Measurements from ENCODE around the gene GOLPH3. TPM values are rescaled to one million over a fixed set of nuclear protein-coding genes. Genes with fewer than 3 reads are reported as not detected.

The GOLPH3 gene
- total RNA-seq, 1 experiment from 2014 or later, result 46.2 TPM

DNA sequence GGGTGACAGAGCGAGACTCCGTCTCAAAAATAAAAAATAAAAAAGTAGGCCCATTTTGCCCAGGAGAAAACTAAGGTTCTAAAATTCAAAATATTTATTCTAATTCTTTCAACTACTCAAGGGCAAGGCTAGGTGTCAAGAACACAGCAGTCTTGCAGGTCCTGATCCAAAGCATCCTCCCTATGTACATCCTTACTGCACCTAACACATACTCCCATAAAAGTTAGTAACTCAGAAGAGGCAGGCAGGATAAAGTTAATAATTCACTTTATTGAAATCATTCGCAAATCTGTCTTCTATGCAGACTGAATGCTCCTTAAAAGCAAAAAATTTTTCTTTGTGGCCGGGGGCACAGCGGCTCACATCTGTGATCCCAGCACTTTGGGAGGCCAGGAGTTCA lies 11.1 kb downstream of the GOLPH3 start:
- ChIA-PET POLR2A (ENCODE audit: unreplicated experiment) (no interaction called here), CTCF (no interaction called here)
- intact Hi-C loops (cut with micrococcal nuclease), result no loop called here
- Histone ChIP-seq H2AFZ (ENCODE audit: low read length) (no peak overlapping the region), H3K4me3 (ENCODE audit: low read length) (no peak overlapping the region), H3K4me2 (ENCODE audit: low read length) (no peak overlapping the region), H3K79me2 (ENCODE audit: low read length) (peaks cover 93% of the 10 kb centered on the region), H3K27me3 (ENCODE audit: low read length) (no peaks in the 10 kb centered on the region), H3K27ac (ENCODE audit: low read length) (no peak overlapping the region), H3F3A (ENCODE audit: low read length, unreplicated experiment) (no peaks in the 10 kb centered on the region), H3K36me3 (ENCODE audit: low read depth, low read length) (peaks cover 11% of the 10 kb centered on the region), H4K20me1 (ENCODE audit: low read length) (peaks cover 30% of the 10 kb centered on the region; the same call in 1 of the 2 replicates), H3K9ac (ENCODE audit: low read length) (no peak overlapping the region), H3K9me3 (ENCODE audit: low read length) (no peaks in the 10 kb centered on the region), H3K4me1 (ENCODE audit: insufficient read depth, low read length) (no peaks in the 10 kb centered on the region), H3K9me2 (replicated peaks; ENCODE audit: low read length) (no peaks in the 10 kb centered on the region)
- TF ChIP-seq, protein P1, sequence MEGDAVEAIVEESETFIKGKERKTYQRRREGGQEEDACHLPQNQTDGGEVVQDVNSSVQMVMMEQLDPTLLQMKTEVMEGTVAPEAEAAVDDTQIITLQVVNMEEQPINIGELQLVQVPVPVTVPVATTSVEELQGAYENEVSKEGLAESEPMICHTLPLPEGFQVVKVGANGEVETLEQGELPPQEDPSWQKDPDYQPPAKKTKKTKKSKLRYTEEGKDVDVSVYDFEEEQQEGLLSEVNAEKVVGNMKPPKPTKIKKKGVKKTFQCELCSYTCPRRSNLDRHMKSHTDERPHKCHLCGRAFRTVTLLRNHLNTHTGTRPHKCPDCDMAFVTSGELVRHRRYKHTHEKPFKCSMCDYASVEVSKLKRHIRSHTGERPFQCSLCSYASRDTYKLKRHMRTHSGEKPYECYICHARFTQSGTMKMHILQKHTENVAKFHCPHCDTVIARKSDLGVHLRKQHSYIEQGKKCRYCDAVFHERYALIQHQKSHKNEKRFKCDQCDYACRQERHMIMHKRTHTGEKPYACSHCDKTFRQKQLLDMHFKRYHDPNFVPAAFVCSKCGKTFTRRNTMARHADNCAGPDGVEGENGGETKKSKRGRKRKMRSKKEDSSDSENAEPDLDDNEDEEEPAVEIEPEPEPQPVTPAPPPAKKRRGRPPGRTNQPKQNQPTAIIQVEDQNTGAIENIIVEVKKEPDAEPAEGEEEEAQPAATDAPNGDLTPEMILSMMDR (conservative IDR thresholded peaks at IDR 0.05; ENCODE audit: low read depth, low read length), result no peak
- ATAC-seq (no peak), DNase-seq (no peak)
- BruUV-seq (replicated peaks), result no TSS peak

DNA sequence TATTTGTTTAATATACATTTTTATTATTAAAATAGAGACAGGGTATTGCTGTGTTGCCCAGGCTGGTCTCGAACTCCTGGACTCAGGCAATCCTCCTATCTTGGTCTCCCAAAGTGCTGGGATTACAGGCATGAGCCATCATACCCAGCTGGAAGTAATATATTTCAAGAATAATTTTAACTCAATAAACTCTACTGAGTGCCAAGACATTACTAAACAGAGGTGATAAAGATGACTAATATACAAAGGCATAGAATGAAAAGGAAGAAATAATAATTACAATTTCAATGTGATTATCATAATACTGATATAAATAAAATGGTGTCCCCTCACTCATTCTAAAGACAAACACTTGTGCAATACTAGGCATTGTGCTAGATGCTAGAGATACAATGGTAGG lies 13.9 kb downstream of the GOLPH3 start:
- Histone ChIP-seq H3K27me3 (ENCODE audit: low read length) (no peaks in the 10 kb centered on the region), H3K9me3 (ENCODE audit: low read length) (no peaks in the 10 kb centered on the region), H3K4me3 (ENCODE audit: low read length) (no peak overlapping the region), H3K4me1 (ENCODE audit: insufficient read depth, low read length) (no peaks in the 10 kb centered on the region), H2AFZ (ENCODE audit: low read length) (no peak overlapping the region), H3K4me2 (ENCODE audit: low read length) (no peak overlapping the region), H4K20me1 (ENCODE audit: low read length) (peaks cover 35% of the 10 kb centered on the region; the same call in 1 of the 2 replicates), H3K9ac (ENCODE audit: low read length) (no peak overlapping the region), H3K36me3 (ENCODE audit: low read depth, low read length) (peaks cover 3% of the 10 kb centered on the region), H3K9me2 (replicated peaks; ENCODE audit: low read length) (no peaks in the 10 kb centered on the region), H3F3A (ENCODE audit: low read length, unreplicated experiment) (no peaks in the 10 kb centered on the region), H3K27ac (ENCODE audit: low read length) (no peak overlapping the region), H3K79me2 (ENCODE audit: low read length) (peaks cover 90% of the 10 kb centered on the region)
- CTCF ChIA-PET, result no interaction called here
- ATAC-seq (no peak), DNase-seq (no peak)
- no TSS peak for BruUV-seq (replicated peaks)
- TF ChIP-seq EZH2 (IDR thresholded peaks at IDR 0.05; ENCODE audit: low read length, unreplicated experiment) (no peak), EZH2phosphoT487 (IDR thresholded peaks at IDR 0.05; ENCODE audit: borderline replicate concordance, low read length) (no peak)
- TF ChIP-seq, protein P1 (conservative IDR thresholded peaks at IDR 0.05; ENCODE audit: low read depth, low read length), result no peak
- POLR2A ChIA-PET (ENCODE audit: unreplicated experiment), result no interaction called here
- intact Hi-C loops (cut with micrococcal nuclease), result no loop called here

DNA sequence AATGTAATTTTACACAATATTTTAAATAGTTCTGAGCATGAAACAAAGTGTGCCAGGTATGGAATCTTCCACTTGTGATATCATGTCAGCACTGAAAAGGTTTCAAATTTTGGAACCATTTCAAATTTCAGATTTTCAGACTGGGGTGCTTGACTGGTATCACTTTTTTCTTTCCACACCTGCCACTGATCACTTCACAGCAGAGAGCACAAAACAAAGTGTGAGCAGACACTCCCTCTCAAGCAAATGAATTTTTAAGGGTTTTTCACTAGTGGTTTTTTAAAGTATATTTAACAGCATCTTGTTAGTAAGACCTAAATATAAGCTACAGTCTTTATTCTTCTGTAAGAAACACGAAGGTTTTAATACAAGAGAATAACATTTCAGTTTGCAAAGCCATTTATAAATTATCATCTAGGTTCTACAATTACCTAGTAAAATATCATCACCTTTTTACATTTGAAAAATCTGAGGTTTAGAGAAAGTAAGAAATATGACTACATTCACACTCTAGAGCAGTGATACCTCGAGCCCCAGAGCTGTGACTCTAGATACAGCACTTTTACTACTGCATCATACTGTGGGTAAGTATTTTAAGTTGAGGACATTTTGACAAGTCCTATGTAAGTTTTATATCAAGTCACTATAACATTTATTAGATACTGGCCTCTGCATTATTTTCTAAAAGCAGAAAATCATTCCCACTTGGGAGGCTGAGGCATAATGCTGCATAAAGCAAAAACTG lies 14.6 kb downstream of the GOLPH3 start:
- Histone ChIP-seq H3K36me3 (ENCODE audit: low read depth, low read length) (peaks cover 3% of the 10 kb centered on the region; the same call in 1 of the 2 replicates), H4K20me1 (ENCODE audit: low read length) (peaks cover 35% of the 10 kb centered on the region; the same call in 1 of the 2 replicates), H3K27ac (ENCODE audit: low read length) (no peak overlapping the region), H2AFZ (ENCODE audit: low read length) (no peak overlapping the region), H3K9me2 (replicated peaks; ENCODE audit: low read length) (no peaks in the 10 kb centered on the region), H3K4me2 (ENCODE audit: low read length) (no peak overlapping the region), H3K9me3 (ENCODE audit: low read length) (no peaks in the 10 kb centered on the region), H3K9ac (ENCODE audit: low read length) (no peak overlapping the region), H3F3A (ENCODE audit: low read length, unreplicated experiment) (no peaks in the 10 kb centered on the region), H3K4me3 (ENCODE audit: low read length) (no peak overlapping the region), H3K4me1 (ENCODE audit: insufficient read depth, low read length) (no peaks in the 10 kb centered on the region), H3K79me2 (ENCODE audit: low read length) (peaks cover 92% of the 10 kb centered on the region), H3K27me3 (ENCODE audit: low read length) (no peaks in the 10 kb centered on the region)
- ChIA-PET POLR2A (ENCODE audit: unreplicated experiment) (no interaction called here), CTCF (no interaction called here)
- ATAC-seq, result no peak
- DNase-seq, result no peak
- no TSS peak for BruUV-seq (replicated peaks)
- TF ChIP-seq EZH2 (IDR thresholded peaks at IDR 0.05; ENCODE audit: low read length, unreplicated experiment), result no peak
- TF ChIP-seq, protein P1 (conservative IDR thresholded peaks at IDR 0.05; ENCODE audit: low read depth, low read length), result no peak
- TF ChIP-seq EZH2phosphoT487 (IDR thresholded peaks at IDR 0.05; ENCODE audit: borderline replicate concordance, low read length), result no peak
- intact Hi-C loops (cut with micrococcal nuclease), result no loop called here

Data from PC-3 (cell line).